PC-9 (cell line): ENCODE measurements around the gene ROBO2. TPM values are rescaled to one million over a fixed set of nuclear protein-coding genes. Genes with fewer than 3 reads are reported as not detected.

ENCODE experiments used
- BruUV-seq: library from RNA; stranded (reverse); fragments of 400-500 nt; replicated peaks from 2 replicates; lab custom pipeline; 2021; lab: Mats Ljungman, UMichigan
- CTCF ChIA-PET: fragments of 300-600 bp; sonication (Branson Sonifier 250); formaldehyde crosslinking; loops from one replicate; lab custom pipeline; 2022; ENCODE audit warnings: antibody characterized with exemption; lab: Charles Lee
- POLR2A ChIA-PET: fragments of 300-600 bp; sonication (Branson Sonifier 250); formaldehyde crosslinking; loops from one replicate; lab custom pipeline; 2022; ENCODE audit warnings: antibody characterized with exemption; ENCODE audit not compliant: unreplicated experiment; lab: Charles Lee
- DNase-seq, 2 experiments: peaks; one replicate each; pipeline versions ENCODE4 v3.0.0 to v3.0.0-alpha.2; 2015 to 2022; ENCODE audit warnings: mixed read lengths in 1 of 2
- H2AFZ ChIP-seq: fragments of 200-600 bp; sonication (generic); 2 replicates; pipeline ENCODE4 v1.8.1; 2017; ENCODE audit warnings: antibody characterized with exemption
- H3F3A ChIP-seq: fragments of 200-600 bp; sonication (generic); 2 replicates; pipeline ENCODE4 v1.8.1; 2017; ENCODE audit warnings: antibody characterized with exemption, mild to moderate bottlenecking, low read depth; ENCODE audit not compliant: insufficient read depth
- H3K27ac ChIP-seq: fragments of 200-600 bp; sonication (generic); 2 replicates; pipeline ENCODE4 v1.6.1; 2016; ENCODE audit warnings: mixed run types
- H3K27me3 ChIP-seq: fragments of 200-600 bp; sonication (generic); 2 replicates; pipeline ENCODE4 v1.6.1; 2016; ENCODE audit warnings: low read depth, mixed run types; ENCODE audit not compliant: insufficient read depth
- H3K36me3 ChIP-seq: fragments of 200-600 bp; sonication (generic); 2 replicates; pipeline ENCODE4 v1.6.1; 2016; ENCODE audit warnings: low read depth, mixed run types
- H3K4me1 ChIP-seq: fragments of 200-600 bp; sonication (generic); replicated peaks from 2 replicates; pipeline ENCODE4 v1.6.1; 2016; ENCODE audit warnings: mixed run types; ENCODE audit not compliant: insufficient read depth
- H3K4me2 ChIP-seq: fragments of 200-600 bp; sonication (generic); 2 replicates; pipeline ENCODE4 v1.6.1; 2017; ENCODE audit warnings: mixed run types
- H3K4me3 ChIP-seq: fragments of 200-600 bp; sonication (generic); 2 replicates; pipeline ENCODE4 v1.6.1; 2016; ENCODE audit warnings: mixed run types
- H3K79me2 ChIP-seq: fragments of 200-600 bp; sonication (generic); 2 replicates; pipeline ENCODE4 v1.6.1; 2017; ENCODE audit warnings: low read depth, mixed run types
- H3K9me2 ChIP-seq: fragments of 200-600 bp; sonication (generic); 2 replicates; pipeline ENCODE4 v1.8.1; 2017; ENCODE audit warnings: mild to moderate bottlenecking; ENCODE audit not compliant: insufficient read depth
- H3K9me3 ChIP-seq: fragments of 200-600 bp; sonication (generic); 2 replicates; pipeline ENCODE4 v1.8.1; 2016; ENCODE audit warnings: low read depth; ENCODE audit not compliant: insufficient read depth
- H4K20me1 ChIP-seq: fragments of 200-600 bp; sonication (generic); 2 replicates; pipeline ENCODE4 v1.8.1; 2017; ENCODE audit not compliant: insufficient read depth
- EZH2 ChIP-seq: fragments of 200-600 bp; sonication (generic); IDR thresholded peaks from 2 replicates; pipeline ENCODE4 v1.8.0; 2017; ENCODE audit warnings: antibody characterized with exemption, low read depth
- intact Hi-C: fragments of 100-400 bp; cut with micrococcal nuclease; formaldehyde crosslinking; loops from one replicate; pipeline ENCODE4 v1.10.0; 2022; ENCODE audit not compliant: unreplicated experiment
- total RNA-seq: library from RNA; stranded (reverse); gene quantifications from 2 replicates; pipeline ENCODE4 v1.2.3, GENCODE V29; 2021
- TF ChIP-seq, protein P1 (sequence below): fragments of 200-600 bp; sonication (generic); conservative IDR thresholded peaks from 2 replicates; pipeline ENCODE4 v1.6.1; 2017; ENCODE audit warnings: mixed run types, antibody characterized with exemption, mild to moderate bottlenecking, moderate library complexity

The ROBO2 gene
- total RNA-seq, 1 experiment from 2014 or later = 0.39 TPM

DNA sequence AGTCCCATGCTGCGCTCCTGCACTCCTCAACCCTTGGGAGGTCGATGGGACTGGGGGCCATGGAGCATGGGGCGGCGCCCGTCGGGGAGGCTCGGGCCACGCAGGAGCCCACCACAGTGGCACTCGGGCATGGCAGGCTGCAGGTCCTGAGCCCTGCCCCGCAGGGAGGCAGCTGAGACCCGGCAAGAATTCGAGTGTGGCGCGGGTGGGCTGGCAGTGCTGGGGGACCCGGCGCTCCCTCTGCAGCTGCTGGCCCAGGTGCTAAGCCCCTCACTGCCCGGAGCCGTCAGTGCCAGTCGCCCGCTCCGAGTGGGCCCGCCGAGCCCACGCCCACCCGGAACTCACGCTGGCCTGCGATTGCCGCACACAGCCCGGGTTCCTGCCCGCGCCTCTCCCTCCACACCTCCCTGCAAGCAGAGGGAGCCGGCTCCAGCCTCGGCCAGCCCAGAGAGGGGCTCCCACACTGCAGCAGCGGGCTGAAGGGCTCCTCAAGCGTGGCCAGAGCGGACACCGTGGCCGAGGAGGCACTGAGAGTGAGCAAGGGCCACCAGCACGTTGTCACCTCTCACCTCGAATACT is 200.3 kb downstream of the ROBO2 start:
- no peaks in the 10 kb centered on the region for H3K4me1 ChIP-seq
- no peak overlapping the region for H3K4me3 ChIP-seq
- CTCF ChIA-PET = no interaction called here
- H4K20me1 ChIP-seq = no peaks in the 10 kb centered on the region
- H3K9me2 ChIP-seq = no peaks in the 10 kb centered on the region
- no peaks in the 10 kb centered on the region for H3K79me2 ChIP-seq
- H3K9me3 ChIP-seq = no peaks in the 10 kb centered on the region
- intact Hi-C loops = no loop called here
- H2AFZ ChIP-seq = no peak overlapping the region
- H3K4me2 ChIP-seq = no peak overlapping the region
- H3F3A ChIP-seq = no peaks in the 10 kb centered on the region
- POLR2A ChIA-PET = no interaction called here
- H3K36me3 ChIP-seq = no peaks in the 10 kb centered on the region
- BruUV-seq = no TSS peak
- H3K27ac ChIP-seq = no peak overlapping the region
- DNase-seq = no peak
- TF ChIP-seq, protein P1, sequence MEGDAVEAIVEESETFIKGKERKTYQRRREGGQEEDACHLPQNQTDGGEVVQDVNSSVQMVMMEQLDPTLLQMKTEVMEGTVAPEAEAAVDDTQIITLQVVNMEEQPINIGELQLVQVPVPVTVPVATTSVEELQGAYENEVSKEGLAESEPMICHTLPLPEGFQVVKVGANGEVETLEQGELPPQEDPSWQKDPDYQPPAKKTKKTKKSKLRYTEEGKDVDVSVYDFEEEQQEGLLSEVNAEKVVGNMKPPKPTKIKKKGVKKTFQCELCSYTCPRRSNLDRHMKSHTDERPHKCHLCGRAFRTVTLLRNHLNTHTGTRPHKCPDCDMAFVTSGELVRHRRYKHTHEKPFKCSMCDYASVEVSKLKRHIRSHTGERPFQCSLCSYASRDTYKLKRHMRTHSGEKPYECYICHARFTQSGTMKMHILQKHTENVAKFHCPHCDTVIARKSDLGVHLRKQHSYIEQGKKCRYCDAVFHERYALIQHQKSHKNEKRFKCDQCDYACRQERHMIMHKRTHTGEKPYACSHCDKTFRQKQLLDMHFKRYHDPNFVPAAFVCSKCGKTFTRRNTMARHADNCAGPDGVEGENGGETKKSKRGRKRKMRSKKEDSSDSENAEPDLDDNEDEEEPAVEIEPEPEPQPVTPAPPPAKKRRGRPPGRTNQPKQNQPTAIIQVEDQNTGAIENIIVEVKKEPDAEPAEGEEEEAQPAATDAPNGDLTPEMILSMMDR = no peak
- no peaks in the 10 kb centered on the region for H3K27me3 ChIP-seq

DNA sequence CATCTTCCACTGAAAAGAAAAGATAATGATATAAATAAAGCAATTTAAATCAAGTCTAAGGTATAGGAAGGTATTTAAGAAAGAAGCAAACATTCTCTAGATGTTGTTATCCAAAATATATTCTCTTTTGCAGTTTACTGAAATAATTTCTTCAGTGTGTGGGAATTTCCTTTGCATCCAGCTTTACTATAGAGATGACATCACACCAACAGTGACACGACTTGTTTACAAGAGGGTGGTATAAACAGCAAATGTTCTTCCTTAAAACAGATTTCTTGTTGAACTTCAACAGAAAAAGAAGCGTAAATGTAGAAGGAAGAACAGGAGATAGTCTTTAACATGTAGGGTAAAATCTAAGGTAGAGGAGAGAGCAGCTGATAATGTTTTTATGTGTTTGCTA is 202.5 kb downstream of the ROBO2 start:
- Histone ChIP-seq H3K9me3 (no peaks in the 10 kb centered on the region), H3K4me2 (no peak overlapping the region), H3K27me3 (no peaks in the 10 kb centered on the region), H3K4me1 (no peaks in the 10 kb centered on the region), H3K27ac (no peak overlapping the region), H3K9me2 (no peaks in the 10 kb centered on the region), H4K20me1 (no peaks in the 10 kb centered on the region), H3K4me3 (no peak overlapping the region), H3K36me3 (no peaks in the 10 kb centered on the region), H3F3A (no peaks in the 10 kb centered on the region), H2AFZ (no peak overlapping the region), H3K79me2 (no peaks in the 10 kb centered on the region)
- no peak for TF ChIP-seq EZH2
- TF ChIP-seq, protein P1 = no peak
- DNase-seq = no peak
- ChIA-PET POLR2A (no interaction called here), CTCF (no interaction called here)
- no TSS peak for BruUV-seq
- intact Hi-C loops = no loop called here

DNA sequence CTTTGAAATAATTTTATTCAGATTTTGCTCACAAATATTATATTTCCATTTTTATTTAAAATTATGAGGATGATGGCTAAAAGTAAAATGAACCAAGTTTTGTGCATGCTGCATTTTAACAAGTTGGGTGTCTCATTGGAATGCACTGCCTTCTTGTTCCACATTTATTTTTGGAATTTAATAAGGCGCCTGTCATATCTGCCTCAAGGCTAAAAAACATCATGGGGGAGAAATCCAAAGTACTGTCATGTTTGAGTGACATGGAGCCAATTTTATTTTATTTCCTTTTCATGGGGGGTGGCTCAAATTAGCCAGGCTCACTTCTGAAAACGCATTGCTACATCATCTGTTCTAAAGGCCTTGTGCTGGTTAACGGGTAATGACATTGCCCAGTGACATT is 205.1 kb downstream of the ROBO2 start:
- H4K20me1 ChIP-seq = no peaks in the 10 kb centered on the region
- POLR2A ChIA-PET = no interaction called here
- H3K9me2 ChIP-seq = no peaks in the 10 kb centered on the region
- no peak for DNase-seq
- no peak overlapping the region for H2AFZ ChIP-seq
- no peak overlapping the region for H3K27ac ChIP-seq
- intact Hi-C loops = no loop called here
- TF ChIP-seq, protein P1 = no peak
- TF ChIP-seq EZH2 = no peak
- no peaks in the 10 kb centered on the region for H3K36me3 ChIP-seq
- BruUV-seq = no TSS peak
- H3K9me3 ChIP-seq = no peaks in the 10 kb centered on the region
- CTCF ChIA-PET = no interaction called here
- H3K27me3 ChIP-seq = no peaks in the 10 kb centered on the region
- H3F3A ChIP-seq = no peaks in the 10 kb centered on the region
- no peaks in the 10 kb centered on the region for H3K79me2 ChIP-seq
- no peaks in the 10 kb centered on the region for H3K4me1 ChIP-seq
- H3K4me3 ChIP-seq = no peak overlapping the region
- no peak overlapping the region for H3K4me2 ChIP-seq
